GM12878 (cell line): Measurements from ENCODE around the gene RAD51B. TPM values are rescaled to one million over a fixed set of nuclear protein-coding genes. Genes with fewer than 3 reads are reported as not detected.

ENCODE experiments used
- ATAC-seq: fragments of 200-7000 bp; cut with Tn5 transposase; 3 replicates; pipeline ENCODE4 v1.9.1; 2020; ENCODE audit warnings: mild to moderate bottlenecking, moderate library complexity
- BruUV-seq: library from RNA; stranded (reverse); fragments of 400-500 nt; replicated peaks from 2 replicates; lab custom pipeline; 2021; lab: Mats Ljungman, UMichigan
- CTCF ChIA-PET: fragments of 300-600 bp; sonication (Branson Sonifier 250); formaldehyde crosslinking; extraction: SDS; loops from one replicate; lab custom pipeline; 2021; ENCODE audit warnings: inconsistent platforms; lab: Yijun Ruan, JAX
- POLR2A ChIA-PET: fragments of 350-600 bp; formaldehyde crosslinking; extraction: SDS; loops from one replicate; lab custom pipeline; 2021; ENCODE audit warnings: inconsistent platforms; lab: Charles Lee
- RAD21 ChIA-PET: fragments of 300-600 bp; sonication (Branson Sonifier 250); formaldehyde crosslinking; loops from one replicate; lab custom pipeline; 2023; ENCODE audit warnings: antibody characterized with exemption; ENCODE audit not compliant: unreplicated experiment; lab: Charles Lee
- SMC1A ChIA-PET: fragments of 300-600 bp; sonication (Branson Sonifier 250); formaldehyde crosslinking; loops from one replicate; lab custom pipeline; 2023; ENCODE audit not compliant: unreplicated experiment, uncharacterized antibody; lab: Charles Lee
- DNase-seq: peaks from one replicate; pipeline ENCODE4 v3.0.0-alpha.2; 2011; ENCODE audit warnings: low read depth, low spot score
- FAIRE-seq: peaks from 3 replicates; lab custom pipeline; 2011; peaks lifted over from hg19 to GRCh38; lab: Jason Lieb, UNC
- H2AFZ ChIP-seq: 2 replicates; pipeline ENCODE4 v1.6.0; 2011; ENCODE audit warnings: low read depth, low read length, control low read depth; ENCODE audit not compliant: control insufficient read depth
- H3K27ac ChIP-seq: 2 replicates; pipeline ENCODE4 v1.5.1; 2011; ENCODE audit warnings: control low read depth; ENCODE audit not compliant: control insufficient read depth, insufficient read depth
- H3K27me3 ChIP-seq, 2 experiments: replicated peaks in 1 of 2; 2 replicates each; pipeline versions ENCODE4 v1.6.0 to v1.6.1; 2011; ENCODE audit warnings: low read length in 1 of 2; ENCODE audit not compliant: control insufficient read depth in 2 of 2, insufficient read depth in 2 of 2
- H3K36me3 ChIP-seq, 2 experiments: 2 replicates each; pipeline ENCODE4 v1.5.1; 2011; ENCODE audit warnings: low read length in 1 of 2; ENCODE audit not compliant: control insufficient read depth in 2 of 2, insufficient read depth in 2 of 2
- H3K4me1 ChIP-seq: 2 replicates; pipeline ENCODE4 v1.6.1; 2011; ENCODE audit warnings: mild to moderate bottlenecking, low read length, moderate library complexity, mixed read lengths; ENCODE audit not compliant: control insufficient read depth, insufficient read depth
- H3K4me2 ChIP-seq: 2 replicates; pipeline ENCODE4 v1.6.0; 2011; ENCODE audit warnings: control low read depth; ENCODE audit not compliant: control insufficient read depth, insufficient read depth
- H3K4me3 ChIP-seq: fragments of 200-600 bp; sonication (generic); 2 replicates; pipeline ENCODE4 v1.5.1; 2016
- H3K79me2 ChIP-seq: 2 replicates; pipeline ENCODE4 v1.6.0; 2011; ENCODE audit warnings: low read length; ENCODE audit not compliant: control insufficient read depth, insufficient read depth
- H3K9ac ChIP-seq: 2 replicates; pipeline ENCODE4 v1.8.0; 2011; ENCODE audit warnings: low read length, control low read depth, mixed read lengths; ENCODE audit not compliant: control insufficient read depth, insufficient read depth
- H3K9me3 ChIP-seq: replicated peaks from 3 replicates; pipeline ENCODE4 v1.5.1; 2011; ENCODE audit warnings: mild to moderate bottlenecking, low read length; ENCODE audit not compliant: control insufficient read depth, insufficient read depth
- H4K20me1 ChIP-seq: 2 replicates; pipeline ENCODE4 v1.6.0; 2011; ENCODE audit not compliant: control insufficient read depth, insufficient read depth
- CEBPZ ChIP-seq: fragments of 150-350 bp; IDR thresholded peaks from 2 replicates; pipeline ENCODE4 v1.6.1; 2016; ENCODE audit warnings: low read depth, low read length
- CHD1 ChIP-seq: IDR thresholded peaks from 2 replicates; pipeline ENCODE4 v1.6.1; 2012; ENCODE audit warnings: low read depth, low read length, improper control_type of control experiment
- E2F4 ChIP-seq: IDR thresholded peaks from 2 replicates; pipeline ENCODE4 v1.6.1; 2012; ENCODE audit warnings: low read depth, low read length, improper control_type of control experiment
- EGR1 ChIP-seq, 2 experiments: IDR thresholded peaks; 1 replicate in 1 of 2; 2 replicates in 1 of 2; pipeline ENCODE4 v1.6.1; 2011 to 2012; ENCODE audit warnings: low read depth in 2 of 2, low read length in 2 of 2, borderline replicate concordance in 1 of 2, mild to moderate bottlenecking in 1 of 2, moderate library complexity in 1 of 2
- KAT2A ChIP-seq: conservative IDR thresholded peaks from 2 replicates; pipeline ENCODE4 v1.6.1; 2011; ENCODE audit warnings: low read depth, low read length; ENCODE audit not compliant: control insufficient read depth
- POU2F2 ChIP-seq: IDR thresholded peaks from 3 replicates; pipeline ENCODE4 v1.6.1; 2011; ENCODE audit warnings: low read depth, mild to moderate bottlenecking, low read length, borderline replicate concordance
- SMAD5 ChIP-seq: IDR thresholded peaks from 2 replicates; pipeline ENCODE4 v1.6.1; 2016; ENCODE audit warnings: antibody characterized with exemption, low read depth
- TCF7 ChIP-seq: IDR thresholded peaks from 2 replicates; pipeline ENCODE4 v1.6.1; 2014; ENCODE audit warnings: antibody characterized with exemption, borderline replicate concordance
- WRNIP1 ChIP-seq: IDR thresholded peaks from 2 replicates; pipeline ENCODE4 v1.6.1; 2011; ENCODE audit warnings: low read depth, low read length, improper control_type of control experiment, borderline replicate concordance
- ZNF207 ChIP-seq: fragments of 450-650 bp; IDR thresholded peaks from 2 replicates; pipeline ENCODE4 v1.6.1; 2014; ENCODE audit warnings: antibody characterized with exemption, mild to moderate bottlenecking, borderline replicate concordance
- WGBS: methylation state at CpG from one replicate; pipeline ENCODE4 v1.1.6; 2016; ENCODE audit warnings: low lambda C conversion rate; ENCODE audit not compliant: insufficient replicate concordance, insufficient coverage; ENCODE audit errors: missing lambda C conversion rate; 5-methylcytosine and 5-hydroxymethylcytosine counted together
- in situ Hi-C: fragments of 300-500 bp; cut with MboI; formaldehyde crosslinking; loops from 9 replicates; pipeline ENCODE4 v1.14.3; 2018; ENCODE audit warnings: mixed read lengths
- intact Hi-C: fragments of 100-400 bp; cut with micrococcal nuclease; formaldehyde crosslinking; loops from one replicate; pipeline ENCODE4 v1.14.2; 2022; ENCODE audit not compliant: unreplicated experiment
- polyA plus RNA-seq, 11 experiments: library from polyadenylated mRNA; depleted of rRNA in 4 of 11; unstranded in 6 of 11; stranded (reverse) in 5 of 11; fragments of >200 nt; fragmentation: Nextera tagmentation in 4 of 11; fragmentation: Illumina TruSeq in 1 of 11; extraction: Ambion mirVana in 4 of 11; extraction: Trizol in 1 of 11; gene quantifications; 1 replicate in 1 of 11; 2 replicates in 10 of 11; pipeline versions ENCODE4 v1.2.1 to v1.2.3, GENCODE V29; 2011 to 2016; ENCODE audit warnings: inconsistent platforms in 2 of 11, missing spikeins in 2 of 11, low read depth in 1 of 11
- total RNA-seq, 4 experiments: library from RNA; depleted of rRNA in 3 of 4; stranded (reverse); fragments of >200 nt in 3 of 4; fragmentation: Illumina TruSeq in 1 of 4; extraction: Trizol in 1 of 4; gene quantifications; 2 replicates each; pipeline versions ENCODE4 v1.2.1 to v1.2.3, GENCODE V29; 2013 to 2021

The RAD51B gene
- total and polyA plus RNA-seq, 10 of the 15 experiments (the other 5 are each of a cell fraction or from before 2014, with no cell fraction given), result 9.8 to 26.8 (median 21.3) TPM

- ATAC-seq (no peak), FAIRE-seq (no peak), DNase-seq (no peak)
- no peaks in the 10 kb centered on the region for H3K79me2 ChIP-seq
- intact Hi-C loops, result no loop called here
- no peaks in the 10 kb centered on the region for H3K4me1 ChIP-seq
- no peak overlapping the region for H3K27ac ChIP-seq
- no peak overlapping the region for H3K9ac ChIP-seq
- peaks cover 2% of the 10 kb centered on the region; the same call in 1 of the 3 replicates for H3K9me3 ChIP-seq
- H2AFZ ChIP-seq, result no peak overlapping the region
- H3K4me3 ChIP-seq, result no peak overlapping the region
- H3K4me2 ChIP-seq, result no peak overlapping the region
- H3K36me3 ChIP-seq, result no peaks in the 10 kb centered on the region
- H3K27me3 ChIP-seq, result no peaks in the 10 kb centered on the region
- ChIA-PET RAD21 (interaction anchor here (0.9 kb wide), 1 partner anchor 32 kb away, joined by 3 read pairs; no protein-coding TSS in a partner anchor), CTCF (interaction anchor here (0.7 to 1.4 kb wide), 5 partner anchors 13 to 719 kb away, joined by 3 to 4 read pairs (median 3); no protein-coding TSS in a partner anchor), SMC1A (interaction anchor here (1.0 to 2.3 kb wide), 5 partner anchors 9 to 48 kb away, joined by 3 to 9 read pairs (median 5); no protein-coding TSS in a partner anchor), POLR2A (no interaction called here)
- no peaks in the 10 kb centered on the region for H4K20me1 ChIP-seq
- 95% methylated on average over 3 of the region's 3 CpGs for WGBS
- TF ChIP-seq TCF7, result no peak
- no peak for TF ChIP-seq E2F4
- no peak for TF ChIP-seq KAT2A
- in situ Hi-C loops, result no loop called here
- no TSS peak for BruUV-seq
These were observed 305.6 kb downstream of the RAD51B start for GRCh38 chr14:68124979-68125731.

- WGBS, result 98% methylated on average over 2 of the region's 2 CpGs
- ATAC-seq, result no peak
- Histone ChIP-seq H3K4me3 (no peak overlapping the region), H3K9ac (no peak overlapping the region), H3K36me3 (no peaks in the 10 kb centered on the region), H3K79me2 (no peaks in the 10 kb centered on the region), H2AFZ (no peak overlapping the region), H4K20me1 (no peaks in the 10 kb centered on the region), H3K4me2 (no peak overlapping the region), H3K27me3 (no peaks in the 10 kb centered on the region), H3K4me1 (no peaks in the 10 kb centered on the region), H3K9me3 (no peaks in the 10 kb centered on the region), H3K27ac (no peak overlapping the region)
- ChIA-PET RAD21 (no interaction called here), POLR2A (interaction anchor here (0.6 kb wide), 1 partner anchor 57 kb away, joined by 3 read pairs; no protein-coding TSS in a partner anchor), CTCF (interaction anchor here (1.7 kb wide), 1 partner anchor 14 kb away, joined by 5 read pairs; no protein-coding TSS in a partner anchor), SMC1A (interaction anchor here (1.1 to 2.1 kb wide), 4 partner anchors 11 to 109 kb away, joined by 3 to 5 read pairs (median 4); no protein-coding TSS in a partner anchor)
- no peak for DNase-seq
- in situ Hi-C loops, result no loop called here
- BruUV-seq, result no TSS peak
- intact Hi-C loops, result no loop called here
- no peak for FAIRE-seq
- TF ChIP-seq CEBPZ (no peak), SMAD5 (no peak), EGR1 (IDR thresholded peaks at IDR 0.05; ENCODE audit: borderline replicate concordance in 1 of 2, low read depth in 2 of 2, low read length in 2 of 2) (no peak), ZNF207 (no peak), POU2F2 (no peak), CHD1 (no peak), WRNIP1 (no peak)
These were observed 307.6 kb downstream of the RAD51B start for GRCh38 chr14:68127166-68127565.
